Suprapubic skin (tissue), 3 donors: ENCODE measurements around the gene M1AP.

Experiments
- CTCF ChIP-seq, 2 donors: fragments of 200-600 bp in 1 of 2; fragments of 450-650 bp in 1 of 2; sonication (generic) in 1 of 2; IDR thresholded peaks; one replicate each; pipeline ENCODE4 v1.5.1; 2016 to 2019; ENCODE audit warnings: antibody characterized with exemption in 2 of 2, mild to moderate bottlenecking in 1 of 2, moderate library complexity in 1 of 2
- EP300 ChIP-seq: sonication (generic); formaldehyde crosslinking; IDR thresholded peaks from one replicate; pipeline ENCODE4 v1.6.1; 2017; ENCODE audit warnings: antibody characterized with exemption
- POLR2A ChIP-seq, 2 donors: fragments of 450-650 bp; IDR thresholded peaks; one replicate each; pipeline ENCODE4 v1.6.1; 2017; ENCODE audit warnings: antibody characterized with exemption in 2 of 2, mild to moderate bottlenecking in 2 of 2, moderate library complexity in 2 of 2

GRCh38 chr2:74584088-74584645 is 64.0 kb downstream of the M1AP start:
- no peak for TF ChIP-seq EP300
- no peak for TF ChIP-seq POLR2A (IDR thresholded peaks at IDR 0.05)
- TF ChIP-seq CTCF (IDR thresholded peaks at IDR 0.05): no peak
